Activated naive CD4-positive, alpha-beta T cell treated with Interleukin-2 at 50 U/mL for 16 hours (primary cell): ENCODE data around the gene TFB1M.
"Not testable (repeated sequence)": the region's sequence is repeated elsewhere in the genome, so short reads cannot be mapped to it uniquely, and the experiment has no call there.

Experiments used
- DNase-seq: peaks from one replicate; pipeline ENCODE4 v3.0.0-alpha.2; 2020

The TFB1M gene

GRCh38 chr6:155292711-155293110 lies 21.6 kb downstream of the TFB1M start:
- DNase-seq = no peak

DNA sequence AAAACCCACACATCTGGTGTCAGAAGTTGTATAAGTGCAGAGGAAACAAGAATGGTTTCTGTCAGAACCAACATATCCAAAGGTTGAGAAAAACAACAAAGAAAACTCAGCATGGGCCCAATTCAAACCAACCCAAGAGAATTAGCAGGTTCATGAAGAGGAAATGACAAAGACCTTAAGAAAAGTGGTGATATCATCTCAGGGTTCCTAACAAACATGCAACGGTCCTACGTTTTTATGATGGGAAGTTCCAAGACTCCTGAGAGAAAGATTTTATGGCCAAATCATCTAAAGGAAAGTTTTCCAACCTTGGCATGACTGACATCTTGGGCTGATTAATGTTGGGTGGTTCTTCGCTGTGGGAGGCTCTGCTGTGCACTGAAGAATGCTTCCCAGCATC lies 23.0 kb downstream of the TFB1M start:
- DNase-seq = no peak

GRCh38 chr6:155290491-155290890 lies 23.8 kb downstream of the TFB1M start:
- DNase-seq = no peak

- DNase-seq = no peak
Measured at GRCh38 chr6:155287762-155288161, 26.5 kb downstream of the TFB1M start.

GRCh38 chr6:155284775-155285174 lies 29.5 kb downstream of the TFB1M start:
- DNase-seq = no peak

DNA sequence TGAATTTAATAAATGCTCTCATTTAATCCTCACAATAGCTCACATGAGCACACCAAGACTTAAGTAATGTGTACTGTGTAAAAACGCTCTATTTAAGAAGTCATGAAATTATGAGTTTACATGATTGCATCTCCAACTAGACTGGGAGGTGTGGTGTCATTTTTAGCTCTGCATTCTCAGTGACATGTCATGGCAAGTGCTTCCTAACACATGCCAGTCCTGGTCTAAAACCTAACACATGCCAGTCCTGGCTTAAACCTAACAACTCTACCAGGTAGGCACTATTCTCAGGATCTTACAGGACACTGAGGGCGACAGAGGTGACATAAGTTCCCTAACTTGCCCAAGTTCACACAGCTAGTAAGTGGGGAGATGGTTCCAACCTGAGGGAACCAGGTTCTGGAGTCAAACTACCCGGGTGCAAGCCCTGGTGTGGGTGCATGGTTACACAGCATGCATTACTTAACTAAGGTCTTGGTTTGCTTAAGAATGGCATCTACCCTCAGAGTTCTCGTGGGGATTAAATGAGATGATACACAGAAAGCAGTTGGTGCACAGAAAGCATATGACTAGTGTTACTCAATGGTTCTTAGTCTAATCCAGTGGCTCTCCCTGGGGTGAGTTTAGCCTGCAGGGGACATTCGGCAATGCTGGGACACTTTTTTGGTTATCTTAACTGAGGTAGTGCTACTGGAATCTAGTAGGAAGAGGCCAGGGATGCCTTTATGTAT lies 35.8 kb downstream of the TFB1M start:
- no peak for DNase-seq

- no peak for DNase-seq
Measured at GRCh38 chr6:155276638-155277037, 37.6 kb downstream of the TFB1M start.

GRCh38 chr6:155275808-155276480 lies 38.3 kb downstream of the TFB1M start:
- DNase-seq = no peak

- DNase-seq = no peak
Measured at GRCh38 chr6:155274533-155274932, 39.8 kb downstream of the TFB1M start.

GRCh38 chr6:155274106-155274505 lies 40.2 kb downstream of the TFB1M start:
- DNase-seq = no peak

- DNase-seq = no peak
Measured at GRCh38 chr6:155273431-155273830, 40.9 kb downstream of the TFB1M start.

GRCh38 chr6:155272353-155273232 lies 41.7 kb downstream of the TFB1M start:
- no peak for DNase-seq

DNA sequence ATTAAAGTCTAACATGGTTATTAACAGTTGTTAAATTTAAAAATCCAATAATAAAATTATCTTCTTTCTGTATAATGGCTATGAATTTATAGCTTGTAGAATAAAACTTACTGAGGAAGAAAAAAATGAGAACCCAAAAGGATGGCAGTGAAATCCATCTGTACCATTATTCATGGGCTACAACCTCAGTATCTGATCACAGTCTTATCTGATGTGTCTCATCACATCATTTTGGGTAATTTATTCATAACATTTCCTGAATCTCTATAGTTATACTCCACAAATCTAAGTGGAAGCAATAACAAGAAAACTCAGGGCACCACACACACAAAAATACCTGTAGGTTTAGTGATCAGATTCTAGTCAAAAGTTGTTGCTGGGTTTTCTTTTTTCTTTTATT lies 43.1 kb downstream of the TFB1M start:
- no peak for DNase-seq

GRCh38 chr6:155270561-155271091 lies 43.7 kb downstream of the TFB1M start:
- no peak for DNase-seq

- DNase-seq = no peak
Measured at GRCh38 chr6:155269765-155270164, 44.5 kb downstream of the TFB1M start.

GRCh38 chr6:155268088-155268867 lies 46.0 kb downstream of the TFB1M start:
- DNase-seq = not testable (repeated sequence)

DNA sequence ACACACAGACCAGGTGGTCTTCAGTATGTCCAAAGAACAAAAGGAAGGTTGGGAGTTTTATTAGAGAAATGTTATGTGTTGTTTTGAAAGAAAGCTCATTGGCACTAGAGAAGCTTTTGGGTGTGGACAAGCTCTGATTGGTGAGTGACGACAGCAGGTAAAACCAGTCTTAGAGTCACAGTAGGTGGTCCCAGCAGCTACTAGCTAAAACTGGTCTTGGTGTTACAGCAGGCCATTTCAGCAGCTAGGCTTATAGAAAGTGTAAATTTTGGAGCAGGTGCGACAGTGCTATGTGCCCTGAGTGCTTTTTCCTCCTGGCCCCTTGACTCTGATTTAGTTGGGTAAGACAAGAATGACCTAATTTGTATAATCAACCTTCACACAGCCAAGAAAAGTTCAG lies 46.9 kb downstream of the TFB1M start:
- no peak for DNase-seq

DNA sequence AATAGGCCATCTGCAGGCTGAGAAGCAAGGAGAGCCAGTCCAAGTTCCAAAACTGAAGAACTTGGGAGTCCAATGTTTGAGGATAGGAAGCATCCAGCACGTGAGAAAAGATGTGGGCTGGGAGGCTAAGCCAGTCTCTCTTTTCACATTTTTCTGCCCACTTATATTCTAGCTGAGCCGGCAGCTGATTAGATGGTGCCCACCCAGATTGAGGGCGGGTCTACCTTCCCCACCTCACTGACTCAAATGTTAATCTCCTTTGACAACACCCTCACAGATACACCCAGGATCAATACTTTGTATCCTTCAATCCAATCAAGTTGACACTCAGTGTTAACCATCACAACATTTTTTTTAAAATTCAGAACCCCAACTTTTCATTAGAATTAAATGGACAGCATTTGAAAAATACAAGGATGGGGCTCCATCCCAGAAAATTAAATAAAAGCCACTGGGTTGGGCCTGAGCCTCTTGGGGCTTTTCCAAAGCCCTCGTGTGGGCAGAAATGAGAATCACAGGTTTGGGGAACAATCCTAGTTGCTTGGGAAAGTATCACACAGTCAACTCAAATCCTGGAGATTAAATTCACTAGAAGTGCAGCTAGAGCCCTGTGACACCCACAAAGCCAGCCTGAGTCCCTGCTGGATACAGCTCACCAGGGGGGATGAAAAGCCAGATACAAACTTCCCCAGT lies 48.3 kb downstream of the TFB1M start:
- no peak for DNase-seq

DNA sequence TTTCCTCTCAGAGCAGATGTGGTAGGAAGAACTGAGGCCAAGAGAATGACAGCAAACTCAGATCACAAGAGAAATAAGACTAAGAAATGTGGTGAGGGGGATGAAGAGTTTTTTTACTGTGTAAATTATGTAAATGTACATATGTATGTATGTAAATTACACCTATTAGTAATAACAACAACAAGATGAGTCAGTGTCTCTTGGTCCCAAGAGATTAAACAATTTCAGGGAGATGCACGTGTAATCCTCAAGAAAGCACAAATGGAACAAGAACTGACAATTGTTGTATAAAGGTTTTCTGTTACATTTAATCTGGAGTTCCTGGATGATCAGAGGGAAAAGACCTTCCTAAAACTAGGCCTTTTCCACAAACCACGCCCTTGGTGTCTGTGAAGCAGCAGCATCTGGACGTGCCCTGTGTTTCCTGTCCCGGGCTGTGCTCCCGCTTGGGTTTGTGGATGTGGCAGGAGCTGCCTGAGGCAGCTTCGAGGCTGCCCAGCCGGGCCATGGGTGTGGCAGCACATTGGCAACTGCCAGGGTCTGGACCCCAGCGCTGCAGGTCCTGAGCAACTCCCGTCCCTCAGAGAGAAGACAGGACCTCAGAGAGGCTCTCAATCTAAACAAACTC lies 49.5 kb downstream of the TFB1M start:
- DNase-seq = no peak

DNA sequence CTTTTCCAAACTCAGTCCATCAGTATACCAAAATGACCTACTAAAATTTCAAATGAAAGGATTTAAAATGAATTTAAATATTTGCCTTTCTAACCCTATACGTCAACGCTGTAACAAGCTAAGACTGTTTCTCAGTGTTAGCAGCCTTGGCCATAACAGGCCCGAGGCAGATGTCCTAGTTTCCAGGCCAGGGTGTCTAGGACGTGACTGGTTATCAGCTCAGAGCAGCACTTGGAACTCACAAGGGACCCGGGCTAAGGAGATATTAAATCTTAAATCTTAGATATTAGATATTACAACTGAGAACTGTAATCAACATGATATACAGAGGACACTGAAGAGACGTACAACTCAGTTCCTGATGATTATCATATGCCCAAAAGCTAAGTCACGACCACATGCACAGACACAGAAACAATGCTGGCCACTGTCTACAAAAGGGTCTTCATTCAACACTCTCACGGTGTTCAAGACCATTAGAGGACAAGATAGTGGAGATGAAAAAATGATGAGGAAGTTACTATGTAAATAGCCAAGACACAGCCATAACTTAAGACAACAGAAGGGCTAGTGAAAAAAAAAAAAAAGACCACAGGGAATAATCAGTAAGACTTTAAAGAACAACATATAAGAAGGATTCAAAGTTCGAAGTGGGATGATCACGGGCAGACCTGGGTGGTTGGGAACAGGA lies 50.8 kb downstream of the TFB1M start, which contains the start of gene CLDN20:
Gene CLDN20 (plus strand): TSS at position 641 of the 691 bp plus-strand sequence. CDS start 11,707 bp downstream, outside the sequence.
- no peak for DNase-seq

- DNase-seq = no peak
Measured at GRCh38 chr6:155262655-155263054, 51.6 kb downstream of the TFB1M start.
